DOHH2 (cell line): Measurements from ENCODE around the gene FAM53A.
"Not testable (repeated sequence)": the region's sequence is repeated elsewhere in the genome, so short reads cannot be mapped to it uniquely, and the experiment has no call there.

Experiments
- H3F3A ChIP-seq: fragments of 200-600 bp; sonication (generic), shearing (Covaris generic); 2 replicates; pipeline ENCODE4 v1.6.0; 2016; ENCODE audit warnings: antibody characterized with exemption, mild to moderate bottlenecking; ENCODE audit not compliant: control insufficient read depth, insufficient read depth
- H3K27ac ChIP-seq: fragments of 200-600 bp; sonication (generic); 2 replicates; pipeline ENCODE4 v1.5.1; 2014; ENCODE audit warnings: low read depth, mild to moderate bottlenecking, low read length, moderate library complexity
- H3K27me3 ChIP-seq: fragments of 200-600 bp; sonication (generic); 2 replicates; pipeline ENCODE4 v1.6.1; 2014; ENCODE audit warnings: mild to moderate bottlenecking, low read length, mixed read lengths; ENCODE audit not compliant: control insufficient read depth
- H3K36me3 ChIP-seq: fragments of 200-600 bp; sonication (generic); 2 replicates; pipeline ENCODE4 v1.6.1; 2014; ENCODE audit warnings: mild to moderate bottlenecking, low read length, moderate library complexity, mixed read lengths; ENCODE audit not compliant: control insufficient read depth
- H3K4me1 ChIP-seq: fragments of 200-600 bp; sonication (generic); 2 replicates; pipeline ENCODE4 v1.6.1; 2014; ENCODE audit warnings: mild to moderate bottlenecking, low read length, mixed read lengths; ENCODE audit not compliant: control insufficient read depth
- H3K4me2 ChIP-seq: fragments of 200-600 bp; sonication (generic); 2 replicates; pipeline ENCODE4 v1.6.0; 2014; ENCODE audit warnings: mild to moderate bottlenecking, low read length, moderate library complexity
- H3K4me3 ChIP-seq: fragments of 200-600 bp; sonication (generic); 2 replicates; pipeline ENCODE4 v1.5.1; 2014; ENCODE audit warnings: mild to moderate bottlenecking, low read length, mixed read lengths
- H3K79me2 ChIP-seq: fragments of 200-600 bp; sonication (generic); 2 replicates; pipeline ENCODE4 v1.6.1; 2014; ENCODE audit warnings: mild to moderate bottlenecking, low read length, mixed read lengths; ENCODE audit not compliant: control insufficient read depth
- H3K9me2 ChIP-seq: fragments of 200-600 bp; sonication (generic); replicated peaks from 2 replicates; pipeline ENCODE4 v1.6.1; 2014; ENCODE audit warnings: mild to moderate bottlenecking, low read length, mixed read lengths; ENCODE audit not compliant: control insufficient read depth
- H3K9me3 ChIP-seq: fragments of 200-600 bp; sonication (generic); 2 replicates; pipeline ENCODE4 v1.6.1; 2014; ENCODE audit warnings: antibody characterized with exemption, low read length, mixed read lengths; ENCODE audit not compliant: control insufficient read depth, insufficient read depth
- H4K20me1 ChIP-seq: fragments of 200-600 bp; sonication (generic); 2 replicates; pipeline ENCODE4 v1.6.0; 2014; ENCODE audit warnings: low read depth, mild to moderate bottlenecking, antibody characterized with exemption, low read length, moderate library complexity; ENCODE audit not compliant: control insufficient read depth, insufficient read depth
- CTCF ChIP-seq: fragments of 200-600 bp; sonication (generic); IDR thresholded peaks from one replicate; pipeline ENCODE4 v1.5.1; 2014; ENCODE audit warnings: antibody characterized with exemption, mild to moderate bottlenecking, low read depth, low read length; ENCODE audit not compliant: poor library complexity, severe bottlenecking
- EZH2phosphoT487 ChIP-seq: fragments of 200-600 bp; sonication (generic); IDR thresholded peaks from 2 replicates; pipeline ENCODE4 v1.6.1; 2017; ENCODE audit warnings: borderline replicate concordance, mild to moderate bottlenecking, antibody characterized with exemption, low read length, moderate library complexity, mixed read lengths

Gene FAM53A

DNA sequence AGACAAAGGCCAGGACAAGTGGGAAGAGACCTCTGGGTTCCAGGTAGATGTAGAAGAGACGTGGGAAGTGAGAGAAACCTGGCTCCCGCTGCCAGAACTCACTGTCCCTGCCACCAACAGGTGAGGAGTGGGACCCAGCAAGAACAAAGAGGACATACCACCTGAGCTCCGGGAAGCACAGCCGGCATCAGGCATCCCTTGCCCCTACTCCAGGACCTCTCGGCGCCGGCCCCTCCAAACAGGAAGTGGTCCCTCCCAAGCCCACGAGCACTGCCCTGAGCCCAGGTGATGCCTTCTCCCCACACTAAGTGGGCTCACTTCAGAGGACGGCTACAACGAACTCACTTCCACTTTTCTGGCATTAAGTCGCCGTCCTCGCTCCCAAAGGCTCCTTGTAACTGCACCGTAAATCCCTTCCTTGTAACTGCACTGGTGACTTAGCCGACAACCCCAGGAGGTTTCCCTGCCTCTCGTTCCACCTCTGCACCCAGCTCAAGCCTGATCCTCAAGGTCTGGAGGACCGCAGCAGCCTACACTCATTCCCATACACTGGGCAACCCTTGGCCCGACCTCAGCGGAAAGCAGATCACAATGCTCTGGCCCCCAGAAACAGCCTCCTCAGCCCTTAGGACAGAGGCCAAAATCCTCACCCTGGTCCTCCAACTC is 8.8 kb downstream of the FAM53A start:
- Histone ChIP-seq H3F3A (no peaks in the 10 kb centered on the region), H3K4me1 (no peaks in the 10 kb centered on the region), H3K27ac (no peak overlapping the region), H3K4me2 (no peak overlapping the region), H4K20me1 (no peaks in the 10 kb centered on the region), H3K9me2 (no peaks in the 10 kb centered on the region), H3K9me3 (no peaks in the 10 kb centered on the region), H3K36me3 (no peaks in the 10 kb centered on the region), H3K4me3 (no peak overlapping the region), H3K27me3 (no peaks in the 10 kb centered on the region), H3K79me2 (no peaks in the 10 kb centered on the region)
- no peak for TF ChIP-seq EZH2phosphoT487
- no peak for TF ChIP-seq CTCF

- H4K20me1 ChIP-seq: no peaks in the 10 kb centered on the region
- H3K27ac ChIP-seq: no peak overlapping the region
- H3K36me3 ChIP-seq: no peaks in the 10 kb centered on the region
- no peaks in the 10 kb centered on the region for H3K9me2 ChIP-seq
- H3K27me3 ChIP-seq: no peaks in the 10 kb centered on the region
- no peaks in the 10 kb centered on the region for H3F3A ChIP-seq
- H3K4me2 ChIP-seq: no peak overlapping the region
- TF ChIP-seq EZH2phosphoT487: no peak
- no peak for TF ChIP-seq CTCF
- no peaks in the 10 kb centered on the region for H3K9me3 ChIP-seq
- no peak overlapping the region for H3K4me3 ChIP-seq
- H3K4me1 ChIP-seq: no peaks in the 10 kb centered on the region
- H3K79me2 ChIP-seq: no peaks in the 10 kb centered on the region
Measured at GRCh38 chr4:1674682-1675081, 9.4 kb downstream of the FAM53A start.

- Histone ChIP-seq H3K4me3 (no peak overlapping the region), H4K20me1 (no peaks in the 10 kb centered on the region), H3K27me3 (no peaks in the 10 kb centered on the region), H3K27ac (no peak overlapping the region), H3K9me2 (no peaks in the 10 kb centered on the region), H3K4me2 (no peak overlapping the region), H3K9me3 (no peaks in the 10 kb centered on the region), H3F3A (no peaks in the 10 kb centered on the region), H3K4me1 (no peaks in the 10 kb centered on the region), H3K36me3 (no peaks in the 10 kb centered on the region), H3K79me2 (no peaks in the 10 kb centered on the region)
- no peak for TF ChIP-seq EZH2phosphoT487
- TF ChIP-seq CTCF: no peak
Measured at GRCh38 chr4:1673671-1674070, 10.4 kb downstream of the FAM53A start.

DNA sequence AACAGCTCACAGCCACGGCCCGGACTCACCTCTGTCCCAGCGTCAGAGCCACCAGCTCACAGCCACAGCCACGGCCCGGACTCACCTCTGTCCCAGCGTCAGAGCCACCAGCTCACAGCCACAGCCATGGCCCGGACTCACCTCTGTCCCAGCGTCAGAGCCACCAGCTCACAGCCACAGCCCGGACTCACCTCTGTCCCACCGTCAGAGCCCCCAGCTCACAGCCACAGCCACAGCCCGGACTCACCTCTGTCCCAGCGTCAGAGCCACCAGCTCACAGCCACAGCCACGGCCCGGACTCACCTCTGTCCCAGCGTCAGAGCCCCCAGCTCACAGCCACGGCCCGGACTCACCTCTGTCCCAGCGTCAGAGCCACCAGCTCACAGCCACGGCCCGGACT is 13.1 kb downstream of the FAM53A start:
- not testable (repeated sequence) for H3K27ac ChIP-seq, H3K4me3 ChIP-seq, H3F3A ChIP-seq, H3K9me3 ChIP-seq, H3K79me2 ChIP-seq, H3K4me2 ChIP-seq, H3K36me3 ChIP-seq, H3K27me3 ChIP-seq, H3K4me1 ChIP-seq, H4K20me1 ChIP-seq, H3K9me2 ChIP-seq
